Mucosa of descending colon (tissue), 3 donors: ENCODE data around the gene ANKS1B. TPM values are rescaled to one million over a fixed set of nuclear protein-coding genes. Genes with fewer than 3 reads are reported as not detected.
"Not testable (repeated sequence)": the region's sequence is repeated elsewhere in the genome, so short reads cannot be mapped to it uniquely, and the experiment has no call there.

Source experiments
- ATAC-seq: fragments of 200-7000 bp; cut with Tn5 transposase; one replicate; pipeline ENCODE4 v1.9.1; 2020; ENCODE audit warnings: mild to moderate bottlenecking, moderate library complexity
- DNase-seq, 3 donors: peaks; one replicate each; pipeline ENCODE4 v3.0.0-alpha.2; 2020
- H3K36me3 ChIP-seq: fragments of 200-600 bp; one replicate; pipeline ENCODE4 v1.8.0; 2021; ENCODE audit warnings: low read depth, mild to moderate bottlenecking
- H3K4me1 ChIP-seq: fragments of 200-600 bp; one replicate; pipeline ENCODE4 v1.8.0; 2021; ENCODE audit warnings: low read depth, mild to moderate bottlenecking
- H3K4me3 ChIP-seq: fragments of 200-600 bp; one replicate; pipeline ENCODE4 v1.8.0; 2021; ENCODE audit warnings: mild to moderate bottlenecking
- H3K9me3 ChIP-seq: fragments of 200-600 bp; one replicate; pipeline ENCODE4 v1.8.0; 2021; ENCODE audit warnings: mild to moderate bottlenecking
- intact Hi-C, 2 donors: fragments of 100-400 bp; cut with DNase I in 1 of 2; cut with micrococcal nuclease in 1 of 2; formaldehyde crosslinking; loops; one replicate each; pipeline versions ENCODE4 v1.11.0 to v1.11.1; 2022; cut with DNase I, micrococcal nuclease
- total RNA-seq, 3 donors: library from RNA; stranded (reverse); fragmentation: NEBNext Ultra II Directional in 2 of 3; extraction: Animal tissue kit (Norgen Biotek cat#: 25700) in 2 of 3; gene quantifications; one replicate each; pipeline versions ENCODE4 v1.2.1 to v1.2.4, GENCODE V29; 2021 to 2023
- TF ChIP-seq, protein P1 (sequence below): fragments of 200-600 bp; IDR thresholded peaks from one replicate; pipeline ENCODE4 v1.8.0; 2022; ENCODE audit warnings: antibody characterized with exemption, mild to moderate bottlenecking
- donor health status: DM: no; HTN: no; CAD: no; lungs with moderate emphysema.
- donor health status: DM: no; HTN: no; CAD: no.
- donor health status: DM: no; HTN: yes; CAD: no.

ANKS1B gene
- total RNA-seq, 3 donors from 2014 or later: 1.1 to 22.2 (median 2.3) TPM

DNA sequence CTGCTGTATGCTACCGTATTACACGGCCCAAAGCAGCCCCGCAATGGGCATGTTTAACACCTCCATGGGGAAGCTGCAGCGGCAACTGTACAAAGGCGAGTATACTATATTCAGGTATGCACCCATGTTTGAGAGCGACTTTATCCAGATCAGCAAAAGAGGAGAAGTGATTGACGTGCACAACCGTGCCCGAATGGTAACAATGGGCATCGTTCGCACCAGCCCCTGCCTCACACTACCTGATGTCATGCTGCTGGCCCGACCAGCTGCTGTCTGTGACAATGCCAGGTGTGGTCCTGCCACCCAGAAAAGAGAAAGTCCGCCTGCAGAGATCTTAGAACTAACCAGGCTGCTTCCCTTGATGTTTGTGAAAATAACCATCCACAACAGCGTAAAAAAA lies 336.6 kb downstream of the ANKS1B start:
- no peak for ATAC-seq
- no peaks in the 10 kb centered on the region for H3K36me3 ChIP-seq
- DNase-seq: no peak
- no peak overlapping the region for H3K4me3 ChIP-seq
- TF ChIP-seq, protein P1, sequence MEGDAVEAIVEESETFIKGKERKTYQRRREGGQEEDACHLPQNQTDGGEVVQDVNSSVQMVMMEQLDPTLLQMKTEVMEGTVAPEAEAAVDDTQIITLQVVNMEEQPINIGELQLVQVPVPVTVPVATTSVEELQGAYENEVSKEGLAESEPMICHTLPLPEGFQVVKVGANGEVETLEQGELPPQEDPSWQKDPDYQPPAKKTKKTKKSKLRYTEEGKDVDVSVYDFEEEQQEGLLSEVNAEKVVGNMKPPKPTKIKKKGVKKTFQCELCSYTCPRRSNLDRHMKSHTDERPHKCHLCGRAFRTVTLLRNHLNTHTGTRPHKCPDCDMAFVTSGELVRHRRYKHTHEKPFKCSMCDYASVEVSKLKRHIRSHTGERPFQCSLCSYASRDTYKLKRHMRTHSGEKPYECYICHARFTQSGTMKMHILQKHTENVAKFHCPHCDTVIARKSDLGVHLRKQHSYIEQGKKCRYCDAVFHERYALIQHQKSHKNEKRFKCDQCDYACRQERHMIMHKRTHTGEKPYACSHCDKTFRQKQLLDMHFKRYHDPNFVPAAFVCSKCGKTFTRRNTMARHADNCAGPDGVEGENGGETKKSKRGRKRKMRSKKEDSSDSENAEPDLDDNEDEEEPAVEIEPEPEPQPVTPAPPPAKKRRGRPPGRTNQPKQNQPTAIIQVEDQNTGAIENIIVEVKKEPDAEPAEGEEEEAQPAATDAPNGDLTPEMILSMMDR: no peak
- intact Hi-C loops: no loop called here
- H3K4me1 ChIP-seq: no peaks in the 10 kb centered on the region
- no peaks in the 10 kb centered on the region for H3K9me3 ChIP-seq

- no peak for ATAC-seq
- no peaks in the 10 kb centered on the region for H3K9me3 ChIP-seq
- TF ChIP-seq, protein P1: no peak
- intact Hi-C loops: no loop called here
- DNase-seq: no peak
- no peaks in the 10 kb centered on the region for H3K4me1 ChIP-seq
- H3K36me3 ChIP-seq: no peaks in the 10 kb centered on the region
- no peak within 1 kb of the TSS for H3K4me3 ChIP-seq
These were observed 337.3 kb downstream of the ANKS1B start, which contains the start of gene GARIN6 for GRCh38 chr12:99647453-99647852. Gene GARIN6 (plus strand): TSS chr12:99647753. CDS start chr12:99648175, 422 bp downstream.

- peaks cover 7% of the 10 kb centered on the region for H3K9me3 ChIP-seq
- H3K4me1 ChIP-seq: no peaks in the 10 kb centered on the region
- ATAC-seq (no peak), DNase-seq (no peak)
- TF ChIP-seq, protein P1: no peak
- intact Hi-C loops: no loop called here
- no peak overlapping the region for H3K4me3 ChIP-seq
- no peaks in the 10 kb centered on the region for H3K36me3 ChIP-seq
These were observed 340.1 kb downstream of the ANKS1B start for GRCh38 chr12:99644629-99645028.

GRCh38 chr12:99627459-99627858 lies 357.3 kb downstream of the ANKS1B start:
- DNase-seq: no peak
- Histone ChIP-seq H3K9me3 (peaks cover 9% of the 10 kb centered on the region), H3K4me1 (no peaks in the 10 kb centered on the region), H3K36me3 (no peaks in the 10 kb centered on the region), H3K4me3 (no peak overlapping the region)
- TF ChIP-seq, protein P1: no peak
- ATAC-seq: no peak
- intact Hi-C loops: no loop called here

DNA sequence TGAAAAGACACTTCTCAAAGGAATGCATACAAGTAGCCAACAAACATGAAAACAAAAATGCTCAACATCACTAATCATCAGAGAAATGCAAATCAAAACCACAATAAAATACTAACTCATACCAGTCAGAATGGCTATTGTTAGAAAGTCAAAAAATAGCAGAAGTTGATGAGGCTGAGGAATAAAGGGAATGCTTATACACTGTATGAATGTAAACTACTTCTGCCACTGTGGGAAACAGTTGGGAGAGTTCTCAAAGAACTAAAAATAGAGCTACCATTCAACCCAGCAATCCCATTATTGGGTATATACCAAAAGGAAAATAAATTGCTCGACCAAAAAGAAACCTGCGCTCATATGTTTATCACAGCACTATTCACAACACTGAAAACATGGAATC lies 360.1 kb downstream of the ANKS1B start:
- H3K4me1 ChIP-seq, intact Hi-C loops, H3K4me3 ChIP-seq, ATAC-seq, DNase-seq, H3K36me3 ChIP-seq: not testable (repeated sequence)
- peaks cover 21% of the 10 kb centered on the region for H3K9me3 ChIP-seq

DNA sequence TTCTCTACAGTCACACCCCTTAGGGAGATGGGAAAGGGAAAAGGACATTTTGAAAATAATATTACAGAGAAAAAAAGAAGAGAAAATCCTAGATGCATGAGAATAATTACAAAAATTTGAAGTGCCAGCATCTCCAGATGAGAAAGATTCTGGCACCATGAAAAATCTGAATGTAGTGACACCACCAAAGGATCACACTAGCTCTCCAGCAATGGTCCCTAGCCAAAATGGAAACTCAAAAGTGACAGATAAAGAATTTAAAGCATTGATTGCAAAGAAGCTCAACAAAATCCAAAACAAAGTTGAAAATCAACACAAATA lies 364.6 kb downstream of the ANKS1B start:
- ATAC-seq (no peak), DNase-seq (no peak)
- intact Hi-C loops: no loop called here

More for the DNA sequence above, 364.6 kb downstream of the ANKS1B start:
- Histone ChIP-seq H3K4me3 (no peak overlapping the region), H3K36me3 (no peaks in the 10 kb centered on the region), H3K9me3 (peaks cover 33% of the 10 kb centered on the region), H3K4me1 (no peaks in the 10 kb centered on the region)
- TF ChIP-seq, protein P1: no peak
